Measurements from ENCODE around the gene SND1. TPM values are rescaled to one million over a fixed set of nuclear protein-coding genes. Genes with fewer than 3 reads are reported as not detected.

The SND1 gene
- total RNA-seq, 1 donor, result 202 TPM

DNA sequence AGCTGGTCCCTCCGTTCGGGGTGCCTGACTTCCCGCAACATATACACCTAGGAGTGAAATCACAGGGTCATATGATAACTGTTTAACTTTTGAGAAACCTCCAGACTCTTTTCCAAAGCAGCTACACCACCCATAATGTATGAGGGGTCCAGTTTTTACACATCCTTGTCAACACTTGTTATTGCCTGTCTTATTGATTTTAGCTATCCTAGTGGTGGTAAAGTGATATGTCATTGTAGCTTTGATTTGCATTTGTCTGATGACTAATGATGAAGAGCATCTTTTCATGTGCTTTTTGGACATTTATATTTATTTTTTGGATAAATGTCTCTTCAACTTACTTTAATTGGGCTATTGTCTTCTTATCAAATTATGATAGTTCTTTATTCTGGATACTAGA, 29.0 kb downstream of the SND1 start:
- TF ChIP-seq, protein P1, sequence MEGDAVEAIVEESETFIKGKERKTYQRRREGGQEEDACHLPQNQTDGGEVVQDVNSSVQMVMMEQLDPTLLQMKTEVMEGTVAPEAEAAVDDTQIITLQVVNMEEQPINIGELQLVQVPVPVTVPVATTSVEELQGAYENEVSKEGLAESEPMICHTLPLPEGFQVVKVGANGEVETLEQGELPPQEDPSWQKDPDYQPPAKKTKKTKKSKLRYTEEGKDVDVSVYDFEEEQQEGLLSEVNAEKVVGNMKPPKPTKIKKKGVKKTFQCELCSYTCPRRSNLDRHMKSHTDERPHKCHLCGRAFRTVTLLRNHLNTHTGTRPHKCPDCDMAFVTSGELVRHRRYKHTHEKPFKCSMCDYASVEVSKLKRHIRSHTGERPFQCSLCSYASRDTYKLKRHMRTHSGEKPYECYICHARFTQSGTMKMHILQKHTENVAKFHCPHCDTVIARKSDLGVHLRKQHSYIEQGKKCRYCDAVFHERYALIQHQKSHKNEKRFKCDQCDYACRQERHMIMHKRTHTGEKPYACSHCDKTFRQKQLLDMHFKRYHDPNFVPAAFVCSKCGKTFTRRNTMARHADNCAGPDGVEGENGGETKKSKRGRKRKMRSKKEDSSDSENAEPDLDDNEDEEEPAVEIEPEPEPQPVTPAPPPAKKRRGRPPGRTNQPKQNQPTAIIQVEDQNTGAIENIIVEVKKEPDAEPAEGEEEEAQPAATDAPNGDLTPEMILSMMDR (IDR thresholded peaks at IDR 0.05; ENCODE audit: insufficient read depth, low read length), result no peak
- DNase-seq (ENCODE audit: low read depth), result no peak

DNA sequence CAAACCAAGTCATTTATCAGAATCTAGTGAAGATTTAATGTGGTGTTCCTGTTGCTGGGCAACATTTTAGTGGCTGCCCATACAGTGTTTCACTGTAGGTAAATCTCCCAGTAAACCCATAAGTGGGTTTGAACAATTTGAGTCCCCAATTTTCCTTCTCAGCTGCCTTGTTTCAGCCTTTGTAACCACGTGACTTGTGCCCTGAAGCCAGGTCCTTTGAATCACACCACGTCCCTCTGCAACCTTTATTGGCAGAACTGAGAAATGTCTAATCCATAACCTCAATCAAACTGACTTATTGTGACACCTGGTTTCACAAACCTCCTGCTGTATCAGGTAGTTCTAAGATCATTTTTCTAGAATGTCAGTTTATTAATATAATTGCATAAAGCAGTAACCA, 30.1 kb downstream of the SND1 start:
- H3K4me3 ChIP-seq (ENCODE audit: low read depth, low read length), result no peak overlapping the region

More for the DNA sequence above, 29.0 kb downstream of the SND1 start:
- H3K4me3 ChIP-seq (ENCODE audit: low read depth, low read length), result no peak overlapping the region

DNA sequence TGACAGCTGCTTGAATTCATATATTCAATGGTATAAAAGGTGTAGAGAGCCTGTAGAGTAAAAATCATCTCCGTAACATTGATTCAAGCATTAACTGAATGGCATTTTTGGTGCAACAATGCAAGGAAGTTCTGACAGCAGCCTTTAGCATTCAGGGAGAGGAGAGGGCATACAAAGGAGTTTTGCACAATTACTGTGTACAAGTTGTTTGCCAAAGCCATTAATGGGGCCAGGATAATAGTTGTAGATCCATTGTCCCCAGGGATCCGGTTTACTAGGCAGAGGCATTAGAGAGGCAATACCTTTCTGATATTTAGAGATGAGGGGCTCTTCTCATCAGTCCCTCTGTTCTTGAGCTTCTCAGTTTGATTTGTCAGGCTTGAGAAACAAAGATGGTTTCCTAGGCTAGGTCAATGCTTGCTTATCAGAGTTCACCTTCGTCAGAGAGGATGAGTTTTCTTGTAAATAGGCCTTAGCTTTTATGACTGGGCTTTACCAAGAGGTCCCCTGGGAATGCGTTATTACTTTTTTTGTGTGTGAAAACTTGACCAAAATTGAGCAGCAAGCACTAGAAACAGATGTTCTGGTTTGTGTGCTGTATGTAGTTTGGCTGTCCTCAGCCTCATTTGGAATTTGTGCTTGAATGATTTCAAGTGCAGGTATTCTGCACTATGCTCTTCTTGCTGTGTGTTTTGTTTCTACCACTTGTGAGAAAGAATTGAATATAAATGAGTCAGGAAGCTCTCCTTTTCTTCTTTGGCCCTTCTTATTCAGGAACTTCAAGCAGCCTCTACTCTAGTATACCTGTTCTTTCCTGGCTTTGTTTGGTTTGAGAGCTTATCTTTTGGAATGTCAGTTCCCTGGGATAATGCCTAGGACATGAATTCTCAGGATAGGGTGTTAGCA, 32.0 kb downstream of the SND1 start:
- TF ChIP-seq, protein P1 (IDR thresholded peaks at IDR 0.05; ENCODE audit: insufficient read depth, low read length), result no peak
- DNase-seq (ENCODE audit: low read depth), result peak; percentile 72
- H3K4me3 ChIP-seq (ENCODE audit: low read depth, low read length), result no peak overlapping the region

More for the DNA sequence above, 30.1 kb downstream of the SND1 start:
- TF ChIP-seq, protein P1 (IDR thresholded peaks at IDR 0.05; ENCODE audit: insufficient read depth, low read length), result no peak
- DNase-seq (ENCODE audit: low read depth), result no peak

DNA sequence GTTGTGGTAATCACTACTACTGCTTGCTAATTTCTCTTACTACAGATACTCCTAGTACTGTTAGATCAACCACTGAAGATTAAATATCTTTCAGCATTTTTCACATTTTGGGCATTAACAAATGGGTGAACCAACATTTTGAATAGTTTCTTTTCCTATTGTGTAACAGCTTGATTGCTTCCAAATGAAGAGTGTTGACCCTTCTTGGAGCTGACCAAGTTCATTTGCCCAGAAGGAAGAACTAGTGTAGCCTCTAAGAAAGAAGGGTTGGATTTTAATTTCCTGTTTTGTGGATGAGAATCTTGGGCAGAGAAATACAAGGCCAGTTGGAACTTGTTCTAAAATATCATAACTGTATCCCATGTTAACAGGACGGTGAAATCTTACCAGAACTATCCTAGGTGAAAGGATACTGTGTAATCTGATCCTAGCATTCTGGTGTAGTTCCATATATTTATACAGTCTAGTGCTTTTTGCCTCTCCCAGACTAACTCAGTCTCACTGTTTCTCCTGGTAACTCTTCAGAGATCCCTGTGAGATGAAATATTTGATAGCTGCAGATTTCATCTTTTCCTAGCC, 37.3 kb downstream of the SND1 start:
- TF ChIP-seq, protein P1 (IDR thresholded peaks at IDR 0.05; ENCODE audit: insufficient read depth, low read length), result no peak
- no peak for DNase-seq (ENCODE audit: low read depth)
- H3K4me3 ChIP-seq (ENCODE audit: low read depth, low read length), result no peak overlapping the region

DNA sequence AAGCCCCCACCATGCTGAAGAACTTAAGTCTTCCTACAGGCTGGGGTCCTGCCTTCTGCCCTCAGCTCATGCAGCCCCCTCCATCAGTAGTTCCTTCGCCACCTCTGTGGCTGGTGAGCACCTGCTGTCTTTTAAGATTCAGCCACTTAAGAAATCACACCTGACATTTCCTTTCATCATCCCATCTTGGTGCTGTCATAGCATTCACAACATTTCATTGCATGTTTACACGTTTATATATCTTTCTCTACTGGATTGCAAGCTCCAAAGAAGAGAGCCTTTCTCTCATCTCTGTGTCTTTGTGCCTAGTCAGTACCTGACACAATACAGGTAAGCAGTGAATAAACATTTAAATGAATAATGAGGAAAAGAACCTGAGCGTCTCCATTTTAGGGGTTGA, 38.3 kb downstream of the SND1 start:
- TF ChIP-seq, protein P1 (IDR thresholded peaks at IDR 0.05; ENCODE audit: insufficient read depth, low read length), result no peak
- no peak overlapping the region for H3K4me3 ChIP-seq (ENCODE audit: low read depth, low read length)
- DNase-seq (ENCODE audit: low read depth), result no peak

DNA sequence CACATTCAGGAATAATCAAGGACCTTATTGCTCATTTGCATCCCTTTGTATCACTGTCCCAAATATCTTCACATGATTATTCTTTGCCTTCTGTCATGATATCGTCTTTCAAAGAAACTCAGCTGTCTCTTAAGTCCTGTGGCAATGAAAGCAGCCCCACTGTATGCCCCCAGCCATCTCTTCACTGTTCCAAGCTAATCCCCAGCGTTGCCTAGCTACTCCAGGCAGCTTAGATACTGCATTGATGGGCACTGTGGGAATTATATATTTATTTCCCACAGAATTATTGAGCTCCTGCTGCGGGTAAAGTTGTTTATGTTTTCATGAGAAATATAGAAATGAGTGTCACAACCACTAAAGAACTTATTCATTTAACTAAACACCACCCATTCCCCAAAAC, 38.8 kb downstream of the SND1 start:
- no peak overlapping the region for H3K4me3 ChIP-seq (ENCODE audit: low read depth, low read length)
- TF ChIP-seq, protein P1 (IDR thresholded peaks at IDR 0.05; ENCODE audit: insufficient read depth, low read length), result no peak
- DNase-seq (ENCODE audit: low read depth), result no peak
